Karpas-422 (cell line): ENCODE data around the gene SIGLEC10. TPM values are rescaled to one million over a fixed set of nuclear protein-coding genes. Genes with fewer than 3 reads are reported as not detected.
"Not testable (repeated sequence)": the region's sequence is repeated elsewhere in the genome, so short reads cannot be mapped to it uniquely, and the experiment has no call there.

Experiments
- DNase-seq: peaks from one replicate; pipeline ENCODE4 v3.0.0-alpha.2; 2015
- H2AFZ ChIP-seq: fragments of 200-600 bp; sonication (generic); 2 replicates; pipeline ENCODE4 v1.6.1; 2014; ENCODE audit warnings: antibody characterized with exemption, low read length, mixed read lengths
- H3K27ac ChIP-seq: fragments of 200-600 bp; sonication (generic); 2 replicates; pipeline ENCODE4 v1.5.1; 2014; ENCODE audit warnings: mild to moderate bottlenecking, low read length, moderate library complexity
- H3K27me3 ChIP-seq: fragments of 200-600 bp; sonication (generic); 2 replicates; pipeline ENCODE4 v1.6.1; 2014; ENCODE audit warnings: low read length, mixed read lengths
- H3K36me3 ChIP-seq: fragments of 200-600 bp; sonication (generic); 2 replicates; pipeline ENCODE4 v1.6.1; 2014; ENCODE audit warnings: low read length, mixed read lengths; ENCODE audit not compliant: insufficient read depth
- H3K4me1 ChIP-seq: fragments of 200-600 bp; sonication (generic); 2 replicates; pipeline ENCODE4 v1.6.1; 2014; ENCODE audit warnings: mild to moderate bottlenecking, low read length, mixed read lengths
- H3K4me2 ChIP-seq: fragments of 200-600 bp; sonication (generic); 2 replicates; pipeline ENCODE4 v1.6.1; 2014; ENCODE audit warnings: low read length, low read depth, mild to moderate bottlenecking; ENCODE audit not compliant: poor library complexity, severe bottlenecking
- H3K4me3 ChIP-seq: fragments of 200-600 bp; sonication (generic); 2 replicates; pipeline ENCODE4 v1.5.1; 2014; ENCODE audit warnings: mild to moderate bottlenecking, antibody characterized with exemption, low read length, mixed read lengths
- H3K79me2 ChIP-seq: fragments of 200-600 bp; sonication (generic); 2 replicates; pipeline ENCODE4 v1.6.1; 2014; ENCODE audit warnings: mild to moderate bottlenecking, low read length, mixed read lengths
- H3K9ac ChIP-seq: fragments of 200-600 bp; sonication (generic); 2 replicates; pipeline ENCODE4 v1.6.0; 2014; ENCODE audit warnings: low read length
- H3K9me2 ChIP-seq: fragments of 200-600 bp; sonication (generic), shearing (Covaris generic); replicated peaks from 2 replicates; pipeline ENCODE4 v1.6.0; 2014; ENCODE audit warnings: mild to moderate bottlenecking, low read length, moderate library complexity; ENCODE audit not compliant: insufficient read depth
- H3K9me3 ChIP-seq: fragments of 300-700, 200-600 bp; sonication (generic); 2 replicates; pipeline ENCODE4 v1.6.1; 2014; ENCODE audit warnings: low read length, mixed read lengths
- H4K20me1 ChIP-seq: fragments of 200-600 bp; sonication (generic); 2 replicates; pipeline ENCODE4 v1.6.1; 2014; ENCODE audit warnings: mild to moderate bottlenecking, antibody characterized with exemption, low read length, low read depth; ENCODE audit not compliant: insufficient read depth
- total RNA-seq: library from RNA; depleted of rRNA; stranded (reverse); fragments of >200 nt; shearing (Covaris generic); gene quantifications from 2 replicates; pipeline ENCODE4 v1.2.3, GENCODE V29; 2014; ENCODE audit warnings: low replicate concordance; rRNA removed

Gene SIGLEC10
- total RNA-seq: 500 and 730 TPM in 2 replicates

DNA sequence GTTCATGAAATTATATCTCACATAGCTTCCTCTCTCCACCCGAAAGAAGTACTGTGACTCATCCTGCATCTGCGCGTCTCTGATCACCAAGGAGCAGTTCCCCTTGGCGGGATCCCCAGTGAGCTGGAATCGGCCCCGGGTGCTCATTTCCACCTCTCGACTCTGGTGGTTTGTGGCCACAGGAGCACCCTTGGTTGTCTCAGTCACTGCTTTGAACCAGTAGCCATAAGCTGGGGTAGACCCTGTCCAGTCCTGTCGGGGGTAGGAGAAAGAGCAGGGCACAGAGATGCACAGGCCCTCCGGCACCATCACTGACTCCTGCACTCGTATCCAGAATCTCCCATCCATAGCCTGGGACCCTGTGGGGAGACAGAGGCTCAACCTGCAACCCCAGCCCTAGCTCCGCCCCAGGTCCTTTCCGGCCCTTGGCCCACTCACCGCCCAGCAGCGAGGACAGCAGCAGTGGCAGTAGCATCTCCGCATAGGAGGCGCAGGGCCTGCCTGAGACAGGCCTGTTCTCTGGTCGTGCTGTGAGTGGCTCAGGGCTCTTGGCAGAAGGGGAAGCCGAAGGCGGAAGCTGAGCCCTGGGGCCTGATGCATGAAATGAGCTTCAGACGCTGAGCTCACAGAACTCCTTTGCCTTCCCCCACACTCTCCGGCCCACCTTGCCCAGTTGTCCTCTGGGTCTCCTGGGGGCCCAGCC, at the start of gene SIGLEC10:
Gene SIGLEC10, minus strand, starts transcription at position 536 of the 703 bp plus-strand sequence. Its CDS starts 61 bp downstream, at position 475.
- Histone ChIP-seq H3K9me3 (no peaks in the 10 kb centered on the region), H3K27ac (peak within 1 kb of the TSS; percentile 96), H3K4me1 (peaks cover 87% of the 10 kb centered on the region), H3K79me2 (peaks cover 28% of the 10 kb centered on the region), H3K36me3 (peaks cover 43% of the 10 kb centered on the region), H4K20me1 (peaks cover 5% of the 10 kb centered on the region; the same call in 1 of the 2 replicates), H3K27me3 (no peaks in the 10 kb centered on the region), H3K9me2 (no peaks in the 10 kb centered on the region), H2AFZ (no peak within 1 kb of the TSS), H3K9ac (peak within 1 kb of the TSS; percentile 97), H3K4me2 (peak within 1 kb of the TSS; percentile 85), H3K4me3 (peak within 1 kb of the TSS; percentile 80)
- DNase-seq: peak; percentile 98

- no peak overlapping the region for H3K9ac ChIP-seq
- no peaks in the 10 kb centered on the region for H3K36me3 ChIP-seq
- no peak overlapping the region for H3K4me2 ChIP-seq
- no peaks in the 10 kb centered on the region for H3K4me1 ChIP-seq
- no peaks in the 10 kb centered on the region for H3K9me3 ChIP-seq
- no peak overlapping the region for H3K4me3 ChIP-seq
- H3K79me2 ChIP-seq: no peaks in the 10 kb centered on the region
- no peaks in the 10 kb centered on the region for H3K9me2 ChIP-seq
- DNase-seq: no peak
- no peak overlapping the region for H3K27ac ChIP-seq
- no peak overlapping the region for H2AFZ ChIP-seq
- no peaks in the 10 kb centered on the region for H3K27me3 ChIP-seq
- H4K20me1 ChIP-seq: no peaks in the 10 kb centered on the region
Observed at GRCh38 chr19:51466723-51467122, 49.3 kb upstream of the SIGLEC10 start.

DNA sequence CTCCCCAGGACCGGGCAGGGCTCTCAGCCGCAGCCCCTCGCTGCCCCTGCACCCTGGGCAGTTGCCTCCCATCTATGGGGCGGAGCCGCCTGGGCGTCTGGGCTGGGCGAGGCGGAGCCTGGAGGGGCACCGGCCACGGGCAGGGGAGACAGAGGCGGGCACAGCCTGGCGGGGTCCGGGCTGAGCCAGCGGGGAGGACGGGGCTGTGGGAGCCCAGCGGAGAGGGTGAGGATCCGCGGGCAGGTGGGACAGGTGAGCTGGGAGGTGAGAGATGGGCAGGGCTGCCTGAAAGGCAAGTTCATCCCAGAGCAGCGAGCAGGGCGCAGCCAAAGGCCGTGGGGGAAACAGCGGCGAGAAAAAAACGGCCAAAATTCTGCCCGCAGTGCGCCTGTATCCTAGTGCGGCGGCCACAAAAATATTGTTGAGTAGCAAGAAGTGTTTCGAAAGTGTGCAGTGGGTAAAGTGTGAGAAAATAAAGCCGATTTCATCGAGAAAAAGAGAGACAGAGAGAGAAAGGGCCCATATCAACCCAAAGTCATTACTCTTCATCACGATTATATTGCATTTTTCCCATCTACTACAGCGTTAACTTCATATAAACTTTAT, 46.6 kb upstream of the SIGLEC10 start:
- H3K27me3 ChIP-seq, H2AFZ ChIP-seq, H3K4me2 ChIP-seq, H4K20me1 ChIP-seq, H3K79me2 ChIP-seq, H3K27ac ChIP-seq, H3K9me3 ChIP-seq, DNase-seq, H3K4me1 ChIP-seq, H3K4me3 ChIP-seq, H3K9ac ChIP-seq, H3K36me3 ChIP-seq, H3K9me2 ChIP-seq: not testable (repeated sequence)

DNA sequence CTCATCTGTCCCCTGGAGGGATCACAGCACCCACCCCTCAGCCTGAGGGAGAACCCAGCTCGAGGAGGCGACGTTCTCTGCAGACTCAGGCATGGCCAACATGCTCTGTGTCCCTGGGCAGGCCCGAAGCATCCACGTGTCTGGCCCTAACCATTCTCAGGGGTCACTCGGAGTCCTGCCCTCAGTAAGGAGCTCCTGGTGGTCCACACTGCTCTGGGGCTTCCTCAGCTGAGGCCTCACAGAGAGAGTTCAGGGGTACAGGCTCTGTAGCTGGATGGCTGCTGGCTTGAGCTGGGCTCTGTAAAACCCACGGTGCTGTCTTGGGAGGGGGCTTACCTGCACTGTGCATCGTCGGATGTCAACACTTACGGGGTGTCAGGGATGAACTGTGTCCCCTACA, 45.2 kb upstream of the SIGLEC10 start:
- no peaks in the 10 kb centered on the region for H3K36me3 ChIP-seq
- no peak overlapping the region for H2AFZ ChIP-seq
- H3K4me1 ChIP-seq: no peaks in the 10 kb centered on the region
- H3K9me2 ChIP-seq: no peaks in the 10 kb centered on the region
- no peak overlapping the region for H3K4me2 ChIP-seq
- no peaks in the 10 kb centered on the region for H3K27me3 ChIP-seq
- H3K9ac ChIP-seq: no peak overlapping the region
- no peaks in the 10 kb centered on the region for H3K9me3 ChIP-seq
- H4K20me1 ChIP-seq: no peaks in the 10 kb centered on the region
- DNase-seq: no peak
- H3K4me3 ChIP-seq: no peak overlapping the region
- no peaks in the 10 kb centered on the region for H3K79me2 ChIP-seq
- H3K27ac ChIP-seq: no peak overlapping the region

DNA sequence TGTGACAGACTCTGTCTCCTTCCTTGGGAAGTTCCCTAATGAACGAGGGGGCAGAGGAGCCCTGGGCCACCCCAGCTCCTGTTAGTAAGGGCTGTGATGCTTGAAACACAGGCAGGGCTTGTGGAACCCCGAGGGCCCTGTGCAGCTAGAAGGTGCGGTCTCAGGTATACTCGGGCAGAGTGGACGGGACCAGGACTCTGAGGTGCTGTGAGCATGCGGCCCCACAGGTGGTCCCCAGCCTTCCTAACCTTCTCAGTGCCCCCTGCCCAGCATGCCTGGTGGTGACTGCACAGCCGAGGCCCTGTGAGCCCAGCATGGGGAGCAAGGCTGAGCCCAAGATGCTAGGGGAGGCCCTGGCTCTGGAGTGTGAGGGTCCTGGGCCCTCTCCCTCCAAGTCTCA, 44.8 kb upstream of the SIGLEC10 start:
- H2AFZ ChIP-seq: no peak overlapping the region
- no peaks in the 10 kb centered on the region for H3K9me2 ChIP-seq
- no peaks in the 10 kb centered on the region for H3K79me2 ChIP-seq
- H4K20me1 ChIP-seq: no peaks in the 10 kb centered on the region
- no peaks in the 10 kb centered on the region for H3K4me1 ChIP-seq
- H3K4me2 ChIP-seq: no peak overlapping the region
- H3K27ac ChIP-seq: no peak overlapping the region
- no peaks in the 10 kb centered on the region for H3K27me3 ChIP-seq
- H3K36me3 ChIP-seq: no peaks in the 10 kb centered on the region
- DNase-seq: no peak
- no peak overlapping the region for H3K9ac ChIP-seq
- no peak overlapping the region for H3K4me3 ChIP-seq
- no peaks in the 10 kb centered on the region for H3K9me3 ChIP-seq

DNA sequence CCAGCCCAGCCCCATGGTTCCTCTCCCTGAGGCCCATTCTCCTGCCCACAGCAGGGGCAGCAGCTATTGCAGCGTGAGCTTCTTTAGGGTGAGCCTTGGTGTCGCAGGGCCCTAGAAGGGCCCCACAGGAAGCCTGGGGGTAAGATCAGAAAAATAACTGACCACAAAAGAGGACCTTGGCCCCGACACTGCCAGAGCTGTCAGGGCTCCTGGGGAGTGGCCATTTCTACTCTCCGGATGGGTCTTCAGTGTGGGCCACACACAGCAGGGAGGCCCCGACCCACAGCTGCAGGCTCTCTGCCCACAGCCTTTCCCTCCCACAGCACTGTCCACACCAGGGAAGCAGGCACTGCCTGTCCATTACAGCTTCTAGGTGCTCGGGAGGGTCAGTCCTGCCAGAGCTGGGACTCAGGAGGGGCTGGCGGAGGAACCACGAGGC, 44.3 kb upstream of the SIGLEC10 start:
- Histone ChIP-seq H3K4me1 (no peaks in the 10 kb centered on the region), H3K27ac (no peak overlapping the region), H3K27me3 (no peaks in the 10 kb centered on the region), H2AFZ (no peak overlapping the region), H3K4me2 (no peak overlapping the region), H3K9ac (no peak overlapping the region), H3K36me3 (no peaks in the 10 kb centered on the region), H3K9me3 (no peaks in the 10 kb centered on the region), H3K4me3 (no peak overlapping the region), H3K9me2 (no peaks in the 10 kb centered on the region), H3K79me2 (no peaks in the 10 kb centered on the region), H4K20me1 (no peaks in the 10 kb centered on the region)
- no peak for DNase-seq

DNA sequence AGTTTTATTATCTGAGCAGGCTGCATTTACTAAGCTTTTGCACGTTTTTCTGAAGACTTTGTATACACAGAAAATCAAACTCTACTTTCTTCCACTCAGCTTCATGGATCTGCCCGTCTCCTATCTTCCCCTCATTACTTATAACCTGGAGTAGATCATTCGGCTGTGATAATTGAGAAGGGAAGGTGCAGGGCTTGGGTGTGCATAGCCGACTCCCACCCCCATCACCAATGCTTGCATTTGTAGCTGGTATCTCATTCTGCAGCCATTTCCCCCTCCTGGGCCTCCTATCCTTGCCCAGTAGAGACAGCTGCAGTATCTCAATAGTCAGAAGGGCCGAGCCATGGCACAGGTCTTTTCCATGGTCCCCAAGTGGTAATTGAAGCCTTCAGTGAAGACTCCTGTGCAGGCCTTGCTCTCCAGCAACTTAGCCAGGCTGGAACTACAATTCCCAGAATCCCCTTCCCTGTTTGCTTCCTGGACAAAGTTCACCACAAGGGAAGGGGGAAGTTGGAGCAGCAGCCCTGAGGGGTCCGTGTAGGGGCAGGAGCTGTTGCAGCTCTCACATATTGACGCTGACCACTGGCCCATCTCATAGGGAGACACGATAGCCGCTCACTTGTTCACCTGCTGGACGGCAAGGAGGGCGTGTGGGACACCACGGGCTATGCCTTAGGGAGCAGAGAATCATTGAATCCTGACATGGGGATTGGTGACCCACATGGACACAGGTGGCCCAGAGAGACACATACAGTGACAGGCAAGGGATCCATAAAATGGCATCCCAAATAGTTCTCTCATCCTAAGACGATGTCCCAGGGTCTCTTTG, 42.9 kb upstream of the SIGLEC10 start:
- Histone ChIP-seq H3K27me3 (no peaks in the 10 kb centered on the region), H3K4me1 (no peaks in the 10 kb centered on the region), H3K9me3 (no peaks in the 10 kb centered on the region), H4K20me1 (no peaks in the 10 kb centered on the region), H3K27ac (no peak overlapping the region), H3K79me2 (no peaks in the 10 kb centered on the region), H3K9ac (no peak overlapping the region), H3K4me2 (peak overlapping the region; percentile 14), H3K9me2 (no peaks in the 10 kb centered on the region), H3K4me3 (0 out of 2 replicates have a peak overlapping the region, but pooled peaks have one; percentile 15), H3K36me3 (no peaks in the 10 kb centered on the region), H2AFZ (peak overlapping the region; percentile 48; the same call in 1 of the 2 replicates)
- DNase-seq: peak; percentile 71

GRCh38 chr19:51458899-51459505, 41.6 kb upstream of the SIGLEC10 start:
- Histone ChIP-seq H3K79me2 (no peaks in the 10 kb centered on the region), H3K9ac (no peak overlapping the region), H3K4me2 (no peak overlapping the region), H3K27me3 (no peaks in the 10 kb centered on the region), H2AFZ (no peak overlapping the region), H4K20me1 (no peaks in the 10 kb centered on the region), H3K9me3 (no peaks in the 10 kb centered on the region), H3K4me3 (no peak overlapping the region), H3K36me3 (no peaks in the 10 kb centered on the region), H3K27ac (no peak overlapping the region), H3K4me1 (no peaks in the 10 kb centered on the region), H3K9me2 (no peaks in the 10 kb centered on the region)
- DNase-seq: no peak
